ENCODE measurements around the gene PFDN1. TPM values are rescaled to one million over a fixed set of nuclear protein-coding genes. Genes with fewer than 3 reads are reported as not detected.
A peak's percentile ranks its signal among the peaks of the same experiment; 100 is the strongest.
"Not testable (repeated sequence)": the region's sequence is repeated elsewhere in the genome, so short reads cannot be mapped to it uniquely, and the experiment has no call there.

Gene PFDN1
- total RNA-seq, 1 experiment from 2014 or later, result 82.2 TPM

GRCh38 chr5:140215276-140215675 lies 87.6 kb downstream of the PFDN1 start:
- in situ Hi-C loops (cut with HindIII; ENCODE audit: low pct_unique_long_range_greater_than_20kb, low sequenced_read_pairs), result no loop called here
- no peak for DNase-seq (ENCODE audit: low read depth, low spot score)

- in situ Hi-C loops (cut with HindIII; ENCODE audit: low pct_unique_long_range_greater_than_20kb, low sequenced_read_pairs), result no loop called here
- DNase-seq (ENCODE audit: low read depth, low spot score), result peak; percentile 60
Observed at GRCh38 chr5:140214831-140215230, 88.1 kb downstream of the PFDN1 start.

GRCh38 chr5:140213370-140213983 lies 89.4 kb downstream of the PFDN1 start:
- no peak for DNase-seq (ENCODE audit: low read depth, low spot score)
- in situ Hi-C loops (cut with HindIII; ENCODE audit: low pct_unique_long_range_greater_than_20kb, low sequenced_read_pairs), result no loop called here

- in situ Hi-C loops (cut with HindIII; ENCODE audit: low pct_unique_long_range_greater_than_20kb, low sequenced_read_pairs), result no loop called here
- no peak for DNase-seq (ENCODE audit: low read depth, low spot score)
Observed at GRCh38 chr5:140208065-140208464, 94.8 kb downstream of the PFDN1 start.

GRCh38 chr5:140207250-140207964 lies 95.5 kb downstream of the PFDN1 start:
- no peak for DNase-seq (ENCODE audit: low read depth, low spot score)
- in situ Hi-C loops (cut with HindIII; ENCODE audit: low pct_unique_long_range_greater_than_20kb, low sequenced_read_pairs), result no loop called here

GRCh38 chr5:140205952-140206351 lies 96.9 kb downstream of the PFDN1 start:
- no peak for DNase-seq (ENCODE audit: low read depth, low spot score)
- in situ Hi-C loops (cut with HindIII; ENCODE audit: low pct_unique_long_range_greater_than_20kb, low sequenced_read_pairs), result no loop called here

- in situ Hi-C loops (cut with HindIII; ENCODE audit: low pct_unique_long_range_greater_than_20kb, low sequenced_read_pairs), result no loop called here
- no peak for DNase-seq (ENCODE audit: low read depth, low spot score)
Observed at GRCh38 chr5:140205216-140205615, 97.7 kb downstream of the PFDN1 start.

GRCh38 chr5:140202610-140203009 lies 100.3 kb downstream of the PFDN1 start:
- in situ Hi-C loops (cut with HindIII; ENCODE audit: low pct_unique_long_range_greater_than_20kb, low sequenced_read_pairs), result no loop called here
- no peak for DNase-seq (ENCODE audit: low read depth, low spot score)

- in situ Hi-C loops (cut with HindIII; ENCODE audit: low pct_unique_long_range_greater_than_20kb, low sequenced_read_pairs), result no loop called here
- no peak for DNase-seq (ENCODE audit: low read depth, low spot score)
Observed at GRCh38 chr5:140202078-140202477, 100.8 kb downstream of the PFDN1 start.

- DNase-seq (ENCODE audit: low read depth, low spot score); in situ Hi-C loops (cut with HindIII; ENCODE audit: low pct_unique_long_range_greater_than_20kb, low sequenced_read_pairs): not testable (repeated sequence)
Observed at GRCh38 chr5:140198915-140199314, 104.0 kb downstream of the PFDN1 start.

GRCh38 chr5:140197023-140197422 lies 105.9 kb downstream of the PFDN1 start:
- no peak for DNase-seq (ENCODE audit: low read depth, low spot score)
- in situ Hi-C loops (cut with HindIII; ENCODE audit: low pct_unique_long_range_greater_than_20kb, low sequenced_read_pairs), result no loop called here

GRCh38 chr5:140196115-140196814 lies 106.6 kb downstream of the PFDN1 start:
- in situ Hi-C loops (cut with HindIII; ENCODE audit: low pct_unique_long_range_greater_than_20kb, low sequenced_read_pairs), result no loop called here

More at GRCh38 chr5:140196115-140196814, 106.6 kb downstream of the PFDN1 start:
- DNase-seq (ENCODE audit: low read depth, low spot score), result no peak

Other genes with a start within 250 kb of the PFDN1 start
- gene PURA, start 189.0 kb downstream of the PFDN1 start, total RNA-seq (2014; rRNA removed; shearing (Covaris generic)), result 8.0 and 9.6 TPM in 2 replicates
- 1.9 and 2.0 TPM in 2 replicates for gene IGIP, start 177.2 kb downstream of the PFDN1 start, total RNA-seq (2014; rRNA removed; shearing (Covaris generic))
- 182 and 186 TPM in 2 replicates for gene CYSTM1, start 127.9 kb downstream of the PFDN1 start, total RNA-seq (2014; rRNA removed; shearing (Covaris generic))
- 12.2 and 13.4 TPM in 2 replicates for gene HBEGF, start 43.5 kb upstream of the PFDN1 start, total RNA-seq (2014; rRNA removed; shearing (Covaris generic))
- 0.16 and 0.18 TPM in 2 replicates for gene SLC4A9, start 57.1 kb upstream of the PFDN1 start, total RNA-seq (2014; rRNA removed; shearing (Covaris generic))
- 57.7 and 59.4 TPM in 2 replicates for gene ANKHD1, start 98.7 kb upstream of the PFDN1 start, total RNA-seq (2014; rRNA removed; shearing (Covaris generic))
- 3.6 and 5.7 TPM in 2 replicates for gene EIF4EBP3, start 244.6 kb upstream of the PFDN1 start, total RNA-seq (2014; rRNA removed; shearing (Covaris generic))